SK-N-MC (cell line): ENCODE data around the gene TAX1BP3.
"Not testable (repeated sequence)": the region's sequence is repeated elsewhere in the genome, so short reads cannot be mapped to it uniquely, and the experiment has no call there.

Experiments used
- EZH2 ChIP-seq: fragments of 200-600 bp; sonication (generic); IDR thresholded peaks from one replicate; pipeline ENCODE4 v1.6.1; 2017; ENCODE audit warnings: antibody characterized with exemption
- FOXP2 ChIP-seq: optimal IDR thresholded peaks from 2 replicates; pipeline ENCODE3; 2011; ENCODE audit warnings: mild to moderate bottlenecking, moderate library complexity; ENCODE audit not compliant: insufficient read depth; ENCODE audit errors: extremely low read length, control extremely low read depth
- POLR2AphosphoS5 ChIP-seq: IDR thresholded peaks from 2 replicates; pipeline ENCODE4 v1.6.1; 2012; ENCODE audit warnings: mild to moderate bottlenecking, low read depth, low read length, borderline replicate concordance

DNA sequence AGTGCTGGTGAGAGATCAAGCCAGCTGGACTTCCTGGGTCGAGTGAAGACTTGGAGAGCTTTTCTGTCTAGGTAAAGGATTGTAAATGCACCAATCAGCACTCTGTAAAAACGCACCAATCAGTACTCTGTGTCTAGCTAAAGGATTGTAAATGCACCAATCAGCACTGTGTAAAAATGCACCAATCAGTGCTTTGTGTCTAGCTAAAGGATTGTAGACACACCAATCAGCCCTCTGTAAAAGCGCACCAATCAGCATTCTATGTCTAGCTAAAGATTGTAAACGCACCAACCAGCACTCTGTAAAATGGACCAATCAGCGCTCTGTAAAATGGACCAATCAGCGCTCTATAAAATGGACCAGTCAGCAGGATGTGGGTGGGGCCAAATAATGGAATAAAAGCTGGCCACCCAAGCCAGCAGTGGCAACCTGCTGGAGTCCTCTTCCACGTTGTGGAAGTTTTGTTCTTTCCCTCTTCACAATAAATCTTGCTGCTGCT lies 33.7 kb upstream of the TAX1BP3 start:
- TF ChIP-seq POLR2AphosphoS5, EZH2, FOXP2: not testable (repeated sequence)
